Stomach (tissue), 4 donors: ENCODE measurements around the gene SEPTIN5.

Experiments used
- POLR2A ChIP-seq, 4 donors: fragments of 450-650 bp; IDR thresholded peaks; one replicate each; pipeline ENCODE4 v1.6.1; 2016; ENCODE audit warnings: antibody characterized with exemption in 4 of 4, control low read depth in 2 of 4, mild to moderate bottlenecking in 1 of 4, moderate library complexity in 1 of 4
- POLR2AphosphoS5 ChIP-seq, 3 donors: sonication (generic); formaldehyde crosslinking; IDR thresholded peaks; one replicate each; pipeline ENCODE4 v1.6.1; 2016; ENCODE audit warnings: antibody characterized with exemption in 3 of 3
- TF ChIP-seq, protein P1 (sequence below), 7 experiments: fragments of 450-650 bp in 4 of 7; fragments of 200-600 bp in 3 of 7; sonication (generic) in 3 of 7; IDR thresholded peaks; one replicate each; pipeline ENCODE4 v1.5.1; 2016 to 2019; ENCODE audit warnings: antibody characterized with exemption in 7 of 7, control low read depth in 2 of 7, mild to moderate bottlenecking in 1 of 7

DNA sequence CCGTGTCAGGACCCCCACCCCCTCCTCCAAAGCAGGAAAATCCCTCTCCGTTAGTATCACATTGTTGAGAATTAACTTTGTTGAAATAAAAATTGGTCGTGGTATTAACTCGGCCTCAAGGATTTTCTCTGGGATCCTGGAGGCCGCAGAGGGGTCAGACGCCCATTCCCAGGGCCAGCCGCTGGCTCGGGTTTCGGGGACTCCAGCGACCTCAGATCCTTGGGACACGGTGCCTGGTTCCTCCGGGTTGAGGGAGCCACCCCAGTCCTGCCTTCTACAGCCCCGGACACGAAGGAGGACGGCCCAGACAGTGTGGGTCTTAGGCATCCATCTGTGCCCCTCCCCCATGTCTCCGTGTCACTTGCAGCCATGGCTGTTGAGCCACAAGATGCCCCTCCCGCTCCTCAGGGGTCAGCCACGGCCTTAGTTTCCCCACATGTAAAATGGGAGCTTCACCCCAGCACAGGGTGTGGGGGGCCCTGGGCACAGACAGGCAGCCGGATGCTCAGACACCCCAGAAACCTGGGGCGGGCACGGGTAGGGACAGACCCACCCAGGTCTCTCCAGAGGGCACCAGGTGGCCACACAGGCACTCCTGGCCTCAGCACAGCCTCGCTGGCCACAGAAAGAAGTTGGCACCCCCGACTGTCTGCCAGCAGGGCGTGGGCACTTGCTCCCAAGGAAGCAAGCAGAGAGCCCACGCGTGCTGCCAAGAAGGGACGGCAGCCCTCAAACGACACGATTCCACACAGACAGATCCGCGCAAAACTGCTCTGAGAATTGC lies 24.6 kb downstream of the SEPTIN5 start:
- TF ChIP-seq POLR2A (IDR thresholded peaks at IDR 0.05) (no peak), POLR2AphosphoS5 (IDR thresholded peaks at IDR 0.05) (no peak)
- TF ChIP-seq, protein P1, sequence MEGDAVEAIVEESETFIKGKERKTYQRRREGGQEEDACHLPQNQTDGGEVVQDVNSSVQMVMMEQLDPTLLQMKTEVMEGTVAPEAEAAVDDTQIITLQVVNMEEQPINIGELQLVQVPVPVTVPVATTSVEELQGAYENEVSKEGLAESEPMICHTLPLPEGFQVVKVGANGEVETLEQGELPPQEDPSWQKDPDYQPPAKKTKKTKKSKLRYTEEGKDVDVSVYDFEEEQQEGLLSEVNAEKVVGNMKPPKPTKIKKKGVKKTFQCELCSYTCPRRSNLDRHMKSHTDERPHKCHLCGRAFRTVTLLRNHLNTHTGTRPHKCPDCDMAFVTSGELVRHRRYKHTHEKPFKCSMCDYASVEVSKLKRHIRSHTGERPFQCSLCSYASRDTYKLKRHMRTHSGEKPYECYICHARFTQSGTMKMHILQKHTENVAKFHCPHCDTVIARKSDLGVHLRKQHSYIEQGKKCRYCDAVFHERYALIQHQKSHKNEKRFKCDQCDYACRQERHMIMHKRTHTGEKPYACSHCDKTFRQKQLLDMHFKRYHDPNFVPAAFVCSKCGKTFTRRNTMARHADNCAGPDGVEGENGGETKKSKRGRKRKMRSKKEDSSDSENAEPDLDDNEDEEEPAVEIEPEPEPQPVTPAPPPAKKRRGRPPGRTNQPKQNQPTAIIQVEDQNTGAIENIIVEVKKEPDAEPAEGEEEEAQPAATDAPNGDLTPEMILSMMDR (IDR thresholded peaks at IDR 0.05): no peak
